ENCODE data around the gene NR2E3. TPM values are rescaled to one million over a fixed set of nuclear protein-coding genes. Genes with fewer than 3 reads are reported as not detected.
A peak's percentile ranks its signal among the peaks of the same experiment; 100 is the strongest.
"Not testable (repeated sequence)": the region's sequence is repeated elsewhere in the genome, so short reads cannot be mapped to it uniquely, and the experiment has no call there.

The NR2E3 gene
- polyA plus RNA-seq, 1 donor from 2014 or later: 0.78 TPM

GRCh38 chr15:71821547-71822129 is 11.3 kb downstream of the NR2E3 start:
- no peak overlapping the region for H3K4me3 Mint-ChIP-seq
- H3K9me3 Mint-ChIP-seq: peaks cover 4 to 43% (median 13%) of the 10 kb centered on the region in 3 donors
- no peak overlapping the region for H3K27ac Mint-ChIP-seq
- H3K36me3 Mint-ChIP-seq: peaks cover 25% of the 10 kb centered on the region
- H3K27me3 Mint-ChIP-seq: no peaks in the 10 kb centered on the region
- no peaks in the 10 kb centered on the region for H3K4me1 Mint-ChIP-seq

GRCh38 chr15:71822890-71823630 is 12.7 kb downstream of the NR2E3 start:
- Mint-ChIP-seq H3K4me1 (no peaks in the 10 kb centered on the region), H3K36me3 (peaks cover 35% of the 10 kb centered on the region), H3K4me3 (no peak overlapping the region), H3K27ac (no peak overlapping the region), H3K9me3 (peaks cover 4 to 43% (median 13%) of the 10 kb centered on the region in 3 donors), H3K27me3 (no peaks in the 10 kb centered on the region)

GRCh38 chr15:71823801-71824200 is 13.4 kb downstream of the NR2E3 start:
- H3K27me3 Mint-ChIP-seq: no peaks in the 10 kb centered on the region
- H3K4me3 Mint-ChIP-seq: peak overlapping the region in 1 of 4 donors; percentile 39
- no peaks in the 10 kb centered on the region for H3K4me1 Mint-ChIP-seq
- peaks cover 4 to 43% (median 9%) of the 10 kb centered on the region in 3 donors for H3K9me3 Mint-ChIP-seq
- H3K27ac Mint-ChIP-seq: peak overlapping the region in 1 of 3 donors; percentile 27
- H3K36me3 Mint-ChIP-seq: peaks cover 41% of the 10 kb centered on the region

- H3K27ac Mint-ChIP-seq: no peak overlapping the region
- no peaks in the 10 kb centered on the region for H3K4me1 Mint-ChIP-seq
- H3K9me3 Mint-ChIP-seq: peaks cover 7 to 33% (median 7%) of the 10 kb centered on the region in 3 donors
- no peaks in the 10 kb centered on the region for H3K27me3 Mint-ChIP-seq
- H3K36me3 Mint-ChIP-seq: peaks cover 43% of the 10 kb centered on the region
- H3K4me3 Mint-ChIP-seq: no peak overlapping the region
Observed at GRCh38 chr15:71825021-71825730, 14.8 kb downstream of the NR2E3 start.

GRCh38 chr15:71826196-71826595 is 15.8 kb downstream of the NR2E3 start:
- H3K4me1 Mint-ChIP-seq: no peaks in the 10 kb centered on the region
- H3K36me3 Mint-ChIP-seq: peaks cover 43% of the 10 kb centered on the region
- no peak overlapping the region for H3K27ac Mint-ChIP-seq
- peaks cover 3 to 26% (median 7%) of the 10 kb centered on the region in 3 donors for H3K9me3 Mint-ChIP-seq
- H3K27me3 Mint-ChIP-seq: no peaks in the 10 kb centered on the region
- no peak overlapping the region for H3K4me3 Mint-ChIP-seq

- Mint-ChIP-seq H3K4me3 (no peak overlapping the region), H3K27ac (no peak overlapping the region), H3K36me3 (peaks cover 21% of the 10 kb centered on the region), H3K4me1 (peaks cover 0 to 2% (median 0%) of the 10 kb centered on the region in 3 donors), H3K27me3 (no peaks in the 10 kb centered on the region), H3K9me3 (peaks cover 0 to 4% (median 0%) of the 10 kb centered on the region in 3 donors)
Observed at GRCh38 chr15:71830981-71831380, 20.6 kb downstream of the NR2E3 start.

- Mint-ChIP-seq H3K27ac (no peak overlapping the region), H3K9me3 (no peaks in the 10 kb centered on the region), H3K27me3 (no peaks in the 10 kb centered on the region), H3K4me3 (no peak overlapping the region), H3K4me1 (no peaks in the 10 kb centered on the region), H3K36me3 (peaks cover 13% of the 10 kb centered on the region)
Observed at GRCh38 chr15:71841563-71841962, 31.2 kb downstream of the NR2E3 start.

GRCh38 chr15:71844916-71845315 is 34.6 kb downstream of the NR2E3 start:
- Mint-ChIP-seq H3K27ac (no peak overlapping the region), H3K4me3 (no peak overlapping the region), H3K36me3 (peaks cover 15% of the 10 kb centered on the region), H3K27me3 (no peaks in the 10 kb centered on the region), H3K9me3 (no peaks in the 10 kb centered on the region), H3K4me1 (no peaks in the 10 kb centered on the region)

GRCh38 chr15:71853543-71853942 is 43.2 kb downstream of the NR2E3 start:
- H3K4me3 Mint-ChIP-seq: no peak overlapping the region
- H3K36me3 Mint-ChIP-seq: peaks cover 17% of the 10 kb centered on the region
- H3K4me1 Mint-ChIP-seq: no peaks in the 10 kb centered on the region
- no peak overlapping the region for H3K27ac Mint-ChIP-seq
- no peaks in the 10 kb centered on the region for H3K27me3 Mint-ChIP-seq
- H3K9me3 Mint-ChIP-seq: peaks cover 0 to 1% (median 0%) of the 10 kb centered on the region in 3 donors

GRCh38 chr15:71858232-71858631 is 47.9 kb downstream of the NR2E3 start:
- H3K27me3 Mint-ChIP-seq, H3K27ac Mint-ChIP-seq, H3K4me3 Mint-ChIP-seq, H3K4me1 Mint-ChIP-seq, H3K9me3 Mint-ChIP-seq: not testable (repeated sequence)
- H3K36me3 Mint-ChIP-seq: peaks cover 30% of the 10 kb centered on the region

Data from IgD-negative memory B cell (primary cell).